Measurements from ENCODE around the gene SCPEP1. TPM values are rescaled to one million over a fixed set of nuclear protein-coding genes. Genes with fewer than 3 reads are reported as not detected.

Gene SCPEP1
- polyA plus RNA-seq, 1 of the 3 experiments (the other 2 are of a cell fraction), result 99.6 TPM

GRCh38 chr17:56982312-56982711 is 4.4 kb downstream of the SCPEP1 start:
- no peak overlapping the region for H3K4me2 ChIP-seq
- no peaks in the 10 kb centered on the region for H3K27me3 ChIP-seq (ENCODE audit: insufficient read depth)
- H3K4me3 ChIP-seq (ENCODE audit: low read depth in 2 of 2, low read length in 1 of 2), result no peak overlapping the region
- no peaks in the 10 kb centered on the region for H3K79me2 ChIP-seq (ENCODE audit: insufficient read depth)
- H3K27ac ChIP-seq (ENCODE audit: low read depth in 2 of 2, low read length in 1 of 2), result no peak overlapping the region
- H3K36me3 ChIP-seq (replicated peaks in 1 of 2; ENCODE audit: control insufficient read depth in 1 of 2, insufficient read depth in 2 of 2, low read length in 1 of 2), result no peaks in the 10 kb centered on the region
- no peak overlapping the region for H2AFZ ChIP-seq (ENCODE audit: low read depth)
- ChIA-PET CTCF (interaction anchor here (1.5 kb wide), 2 partner anchors 22 to 28 kb away, joined by 3 to 4 read pairs; partner anchors contain the start of gene COIL), POLR2A (no interaction called here)
- no peaks in the 10 kb centered on the region for H3F3A ChIP-seq (replicated peaks; ENCODE audit: insufficient read depth)
- peaks cover 5 to 8% of the 10 kb centered on the region in 2 experiments; a peak in 3 of 4 replicates for H3K4me1 ChIP-seq (ENCODE audit: control insufficient read depth in 1 of 2, insufficient read depth in 2 of 2, low read depth in 1 of 2, low read length in 1 of 2)
- H3K9me3 ChIP-seq, result no peaks in the 10 kb centered on the region
- no peak overlapping the region for H3K9ac ChIP-seq
- TF ChIP-seq MAX (IDR thresholded peaks at IDR 0.05; ENCODE audit: low read depth), result no peak
- H4K20me1 ChIP-seq (ENCODE audit: insufficient read depth), result no peaks in the 10 kb centered on the region
- DNase-seq, result no peak
- no peaks in the 10 kb centered on the region for H3K9me2 ChIP-seq
- WGBS (ENCODE audit: low lambda C conversion rate), result 93% methylated on average over 8 of the region's 8 CpGs

- peaks cover 5 to 10% of the 10 kb centered on the region in 2 experiments for H3K36me3 ChIP-seq (replicated peaks in 1 of 2; ENCODE audit: control insufficient read depth in 1 of 2, insufficient read depth in 2 of 2, low read length in 1 of 2)
Measured at GRCh38 chr17:56983366-56983765, 5.4 kb downstream of the SCPEP1 start.

GRCh38 chr17:56985371-56986162 is 7.6 kb downstream of the SCPEP1 start:
- no peak overlapping the region for H3K4me3 ChIP-seq (ENCODE audit: low read depth in 2 of 2, low read length in 1 of 2)
- peaks cover 8 to 22% of the 10 kb centered on the region in 2 experiments for H3K36me3 ChIP-seq (replicated peaks in 1 of 2; ENCODE audit: control insufficient read depth in 1 of 2, insufficient read depth in 2 of 2, low read length in 1 of 2)
- no peak overlapping the region for H3K9ac ChIP-seq
- H3K4me1 ChIP-seq (ENCODE audit: control insufficient read depth in 1 of 2, insufficient read depth in 2 of 2, low read depth in 1 of 2, low read length in 1 of 2), result no peaks in the 10 kb centered on the region
- DNase-seq, result no peak
- no peaks in the 10 kb centered on the region for H3K9me3 ChIP-seq
- H2AFZ ChIP-seq (ENCODE audit: low read depth), result no peak overlapping the region
- no peak overlapping the region for H3K4me2 ChIP-seq
- CTCF ChIA-PET, result interaction anchor here (0.9 to 1.8 kb wide), 3 partner anchors 9 to 24 kb away, joined by 3 to 7 read pairs (median 3); no protein-coding TSS in a partner anchor
- H4K20me1 ChIP-seq (ENCODE audit: insufficient read depth), result no peaks in the 10 kb centered on the region
- no peaks in the 10 kb centered on the region for H3K27me3 ChIP-seq (ENCODE audit: insufficient read depth)
- no peak for TF ChIP-seq EP300 (IDR thresholded peaks at IDR 0.05; ENCODE audit: borderline replicate concordance in 1 of 2, low read depth in 1 of 2, low read length in 1 of 2)
- TF ChIP-seq GABPA (IDR thresholded peaks at IDR 0.05; ENCODE audit: low read depth), result no peak
- TF ChIP-seq EZH2phosphoT487 (IDR thresholded peaks at IDR 0.05; ENCODE audit: borderline replicate concordance, low read depth), result no peak
- TF ChIP-seq SMC3 (IDR thresholded peaks at IDR 0.05; ENCODE audit: low read depth, low read length), result no peak
- no peak for TF ChIP-seq FOXM1 (IDR thresholded peaks at IDR 0.05; ENCODE audit: low read depth)
- no peak for TF ChIP-seq USF2 (IDR thresholded peaks at IDR 0.05; ENCODE audit: borderline replicate concordance, low read depth, low read length)
- TF ChIP-seq RCOR1 (IDR thresholded peaks at IDR 0.05; ENCODE audit: low read length), result no peak
- no peak for TF ChIP-seq NFIC (IDR thresholded peaks at IDR 0.05; ENCODE audit: borderline replicate concordance)
- no peak for TF ChIP-seq FOXJ3 (CRISPR knock-in tag; IDR thresholded peaks at IDR 0.05)
- no peak for TF ChIP-seq SIN3A (IDR thresholded peaks at IDR 0.05; ENCODE audit: borderline replicate concordance, low read depth, low read length)
- 94% methylated on average over 14 of the region's 14 CpGs for WGBS (ENCODE audit: low lambda C conversion rate)
- POLR2A ChIA-PET, result no interaction called here
- no peak overlapping the region for H3K27ac ChIP-seq (ENCODE audit: low read depth in 2 of 2, low read length in 1 of 2)
- no peaks in the 10 kb centered on the region for H3K79me2 ChIP-seq (ENCODE audit: insufficient read depth)
- H3K9me2 ChIP-seq, result no peaks in the 10 kb centered on the region
- no peaks in the 10 kb centered on the region for H3F3A ChIP-seq (replicated peaks; ENCODE audit: insufficient read depth)

More at GRCh38 chr17:56983366-56983765, 5.4 kb downstream of the SCPEP1 start:
- Histone ChIP-seq H3K27ac (ENCODE audit: low read depth in 2 of 2, low read length in 1 of 2) (no peak overlapping the region), H3K4me3 (ENCODE audit: low read depth in 2 of 2, low read length in 1 of 2) (no peak overlapping the region), H3F3A (replicated peaks; ENCODE audit: insufficient read depth) (no peaks in the 10 kb centered on the region), H4K20me1 (ENCODE audit: insufficient read depth) (no peaks in the 10 kb centered on the region), H3K4me1 (ENCODE audit: control insufficient read depth in 1 of 2, insufficient read depth in 2 of 2, low read depth in 1 of 2, low read length in 1 of 2) (peaks cover 5 to 8% of the 10 kb centered on the region in 2 experiments; a peak in 3 of 4 replicates), H3K27me3 (ENCODE audit: insufficient read depth) (no peaks in the 10 kb centered on the region), H3K4me2 (no peak overlapping the region), H3K9ac (no peak overlapping the region), H3K9me3 (no peaks in the 10 kb centered on the region), H3K9me2 (no peaks in the 10 kb centered on the region), H2AFZ (ENCODE audit: low read depth) (no peak overlapping the region), H3K79me2 (ENCODE audit: insufficient read depth) (no peaks in the 10 kb centered on the region)
- ChIA-PET POLR2A (no interaction called here), CTCF (interaction anchor here (1.5 kb wide), 1 partner anchor 27 kb away, joined by 4 read pairs; no protein-coding TSS in a partner anchor)
- TF ChIP-seq RFX5 (IDR thresholded peaks at IDR 0.05; ENCODE audit: low read length), result no peak
- 72% methylated on average over 3 of the region's 3 CpGs for WGBS (ENCODE audit: low lambda C conversion rate)
- no peak for DNase-seq
